Psoas muscle (tissue), 8 donors: ENCODE results near the gene LINGO1. TPM values are rescaled to one million over a fixed set of nuclear protein-coding genes. Genes with fewer than 3 reads are reported as not detected.

ENCODE experiments used
- ATAC-seq, 4 donors: fragments of 200-7000 bp; cut with Tn5 transposase; one replicate each; pipeline ENCODE4 v1.9.1; 2020; ENCODE audit warnings: moderate library complexity in 3 of 4, mild to moderate bottlenecking in 2 of 4
- DNase-seq, 2 donors: peaks; one replicate each; pipeline ENCODE4 v3.0.0-alpha.2; 2020
- H3K27ac ChIP-seq: fragments of 200-600 bp; one replicate; pipeline ENCODE4 v1.8.0; 2022
- H3K27me3 ChIP-seq, 3 donors: fragments of 200-600 bp in 1 of 3; one replicate each; pipeline versions ENCODE4 v1.6.1 to v1.8.0; 2013 to 2022; ENCODE audit warnings: low read length in 2 of 3, mild to moderate bottlenecking in 2 of 3, moderate library complexity in 1 of 3; ENCODE audit not compliant: insufficient read depth in 3 of 3
- H3K36me3 ChIP-seq, 2 donors: fragments of 200-600 bp in 1 of 2; one replicate each; pipeline versions ENCODE4 v1.6.1 to v1.8.0; 2013 to 2022; ENCODE audit warnings: low read depth in 1 of 2, mild to moderate bottlenecking in 1 of 2, moderate library complexity in 1 of 2; ENCODE audit not compliant: insufficient read depth in 1 of 2
- H3K4me1 ChIP-seq: fragments of 200-600 bp; one replicate; pipeline ENCODE4 v1.8.0; 2022
- H3K4me3 ChIP-seq: fragments of 200-600 bp; one replicate; pipeline ENCODE4 v1.8.0; 2022; ENCODE audit warnings: mild to moderate bottlenecking
- H3K9me3 ChIP-seq: fragments of 200-600 bp; one replicate; pipeline ENCODE4 v1.8.0; 2022
- WGBS, 3 donors: extraction: QIAGEN DNeasy Blood & Tissue Kit; methylation state at CpG; one replicate each; pipeline versions ENCODE4 v1.1.6 to v1.1.7; 2013; 5-methylcytosine and 5-hydroxymethylcytosine counted together
- intact Hi-C, 2 donors: fragments of 100-400 bp; cut with DNase I; formaldehyde crosslinking; loops; one replicate each; pipeline versions ENCODE4 v1.11.0 to v1.14.2; 2022
- polyA plus RNA-seq, 3 donors: library from polyadenylated mRNA; stranded (reverse); fragments of 200-250 nt; gene quantifications; one replicate each; pipeline ENCODE4 v1.2.3, GENCODE V29; 2013
- total RNA-seq, 4 donors: library from RNA; stranded (reverse); fragmentation: NEBNext Ultra II Directional in 2 of 4; extraction: Animal tissue kit (Norgen Biotek cat#: 25700) in 2 of 4; gene quantifications; one replicate each; pipeline versions ENCODE4 v1.2.1 to v1.2.4, GENCODE V29; 2021 to 2023
- TF ChIP-seq, protein P1 (sequence below): fragments of 200-600 bp; IDR thresholded peaks from one replicate; pipeline ENCODE4 v1.8.0; 2022; ENCODE audit warnings: antibody characterized with exemption
- donor health status: healthy with polysubstance abuse.
- donor health status: DM: no; HTN: no; CAD: no; lungs with moderate emphysema.
- donor health status: Bipolar disorder and iron deficiency.
- donor health status: healthy.
- donor health status: DM: yes; HTN: yes; CAD: no.
- donor health status: DM: no; HTN: no; CAD: no.
- donor health status: DM: no; HTN: no; CAD: no.
- donor health status: DM: yes; HTN: yes; CAD: no.

Gene LINGO1
- total and polyA plus RNA-seq, 7 donors = 0.25 to 0.62 (median 0.43) TPM

DNA sequence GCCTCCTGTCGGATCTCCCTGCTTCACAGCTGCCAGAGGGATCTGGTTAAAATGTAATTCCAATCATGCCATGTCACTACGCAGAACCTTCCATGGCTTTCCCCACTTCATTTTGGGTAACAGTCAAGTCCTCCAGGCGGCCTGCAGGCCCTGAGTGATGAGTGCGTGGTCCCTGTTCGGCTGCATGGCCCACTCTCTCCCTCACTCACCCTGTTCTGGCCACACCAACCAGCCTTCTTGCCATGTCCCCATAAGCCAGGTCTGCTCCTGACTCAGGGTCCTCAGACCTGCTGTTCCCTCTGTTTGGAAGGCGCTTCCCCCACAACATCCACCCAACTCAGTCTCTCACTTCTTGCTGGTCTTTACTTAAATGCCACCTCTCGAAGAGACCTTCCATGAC lies 41.6 kb upstream of the LINGO1 start:
- Histone ChIP-seq H3K27ac (no peak overlapping the region), H3K4me1 (no peaks in the 10 kb centered on the region), H3K27me3 (peaks cover 0 to 49% (median 2%) of the 10 kb centered on the region in 3 donors), H3K36me3 (no peaks in the 10 kb centered on the region), H3K4me3 (no peak overlapping the region), H3K9me3 (no peaks in the 10 kb centered on the region)
- intact Hi-C loops = no loop called here
- ATAC-seq = no peak
- WGBS, 3 donors = 62 to 67% (median 64%) methylated on average over 7 of the region's 7 CpGs
- DNase-seq = no peak
- TF ChIP-seq, protein P1, sequence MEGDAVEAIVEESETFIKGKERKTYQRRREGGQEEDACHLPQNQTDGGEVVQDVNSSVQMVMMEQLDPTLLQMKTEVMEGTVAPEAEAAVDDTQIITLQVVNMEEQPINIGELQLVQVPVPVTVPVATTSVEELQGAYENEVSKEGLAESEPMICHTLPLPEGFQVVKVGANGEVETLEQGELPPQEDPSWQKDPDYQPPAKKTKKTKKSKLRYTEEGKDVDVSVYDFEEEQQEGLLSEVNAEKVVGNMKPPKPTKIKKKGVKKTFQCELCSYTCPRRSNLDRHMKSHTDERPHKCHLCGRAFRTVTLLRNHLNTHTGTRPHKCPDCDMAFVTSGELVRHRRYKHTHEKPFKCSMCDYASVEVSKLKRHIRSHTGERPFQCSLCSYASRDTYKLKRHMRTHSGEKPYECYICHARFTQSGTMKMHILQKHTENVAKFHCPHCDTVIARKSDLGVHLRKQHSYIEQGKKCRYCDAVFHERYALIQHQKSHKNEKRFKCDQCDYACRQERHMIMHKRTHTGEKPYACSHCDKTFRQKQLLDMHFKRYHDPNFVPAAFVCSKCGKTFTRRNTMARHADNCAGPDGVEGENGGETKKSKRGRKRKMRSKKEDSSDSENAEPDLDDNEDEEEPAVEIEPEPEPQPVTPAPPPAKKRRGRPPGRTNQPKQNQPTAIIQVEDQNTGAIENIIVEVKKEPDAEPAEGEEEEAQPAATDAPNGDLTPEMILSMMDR = no peak

- Histone ChIP-seq H3K27ac (no peak overlapping the region), H3K4me3 (no peak overlapping the region), H3K4me1 (no peaks in the 10 kb centered on the region), H3K36me3 (no peaks in the 10 kb centered on the region), H3K9me3 (no peaks in the 10 kb centered on the region), H3K27me3 (peaks cover 0 to 51% (median 2%) of the 10 kb centered on the region in 3 donors)
- DNase-seq (no peak), ATAC-seq (no peak)
- 57 to 68% (median 61%) methylated on average over 5 of the region's 5 CpGs for WGBS, 3 donors
- intact Hi-C loops = no loop called here
- TF ChIP-seq, protein P1 = no peak
Measured at GRCh38 chr15:77673866-77674265, 41.2 kb upstream of the LINGO1 start.

DNA sequence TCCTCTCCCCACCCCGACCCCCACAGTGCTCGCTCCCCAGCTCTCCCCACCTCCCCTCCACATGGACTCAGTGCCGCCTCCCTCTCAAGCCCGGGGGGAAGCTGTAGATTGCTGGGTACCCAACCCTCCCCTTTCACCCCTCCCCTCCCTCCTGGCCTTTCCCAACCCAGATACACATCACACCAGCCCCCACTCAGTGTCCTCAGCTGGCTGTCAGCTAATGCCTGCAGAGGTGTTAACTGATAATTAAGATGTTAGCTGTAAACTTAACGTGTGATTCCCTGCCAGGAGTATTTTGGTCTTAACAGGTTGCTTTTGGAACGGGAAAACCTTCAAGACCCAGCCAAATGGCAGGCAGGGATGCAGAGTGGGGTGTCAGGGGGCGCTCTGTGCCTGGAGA lies 39.4 kb upstream of the LINGO1 start:
- ATAC-seq = no peak
- TF ChIP-seq, protein P1 = no peak
- Histone ChIP-seq H3K36me3 (no peaks in the 10 kb centered on the region), H3K4me1 (no peaks in the 10 kb centered on the region), H3K4me3 (no peak overlapping the region), H3K9me3 (no peaks in the 10 kb centered on the region), H3K27ac (no peak overlapping the region), H3K27me3 (peaks cover 0 to 49% (median 2%) of the 10 kb centered on the region in 3 donors)
- WGBS, 3 donors = 25 to 39% (median 28%) methylated on average over 5 to 7 of the region's 7 CpGs
- intact Hi-C loops = no loop called here
- no peak for DNase-seq

GRCh38 chr15:77671362-77672056 lies 38.8 kb upstream of the LINGO1 start:
- no peaks in the 10 kb centered on the region for H3K36me3 ChIP-seq
- H3K4me3 ChIP-seq = no peak overlapping the region
- TF ChIP-seq, protein P1 = no peak
- no peak overlapping the region for H3K27ac ChIP-seq
- H3K27me3 ChIP-seq = peaks cover 0 to 48% (median 2%) of the 10 kb centered on the region in 3 donors
- intact Hi-C loops = no loop called here
- H3K4me1 ChIP-seq = no peaks in the 10 kb centered on the region
- DNase-seq = no peak
- no peak for ATAC-seq
- no peaks in the 10 kb centered on the region for H3K9me3 ChIP-seq
- 64 to 68% (median 66%) methylated on average over 12 to 13 of the region's 13 CpGs for WGBS, 3 donors
